ENCODE results near the gene ANKRD29.
"Not testable (repeated sequence)": the region's sequence is repeated elsewhere in the genome, so short reads cannot be mapped to it uniquely, and the experiment has no call there.

ANKRD29 gene

GRCh38 chr18:23557511-23557910 is 105.2 kb downstream of the ANKRD29 start:
- not testable (repeated sequence) for DNase-seq (ENCODE audit: low read depth)

GRCh38 chr18:23556145-23556780 is 106.4 kb downstream of the ANKRD29 start:
- no peak for DNase-seq (ENCODE audit: low read depth)

GRCh38 chr18:23553887-23554286 is 108.8 kb downstream of the ANKRD29 start:
- DNase-seq (ENCODE audit: low read depth) = no peak

- DNase-seq (ENCODE audit: low read depth) = no peak
Observed at GRCh38 chr18:23552505-23552904, 110.2 kb downstream of the ANKRD29 start.

GRCh38 chr18:23551978-23552377 is 110.7 kb downstream of the ANKRD29 start:
- DNase-seq (ENCODE audit: low read depth) = no peak

- no peak for DNase-seq (ENCODE audit: low read depth)
Observed at GRCh38 chr18:23550898-23551297, 111.8 kb downstream of the ANKRD29 start.

Data from stimulated activated CD8-positive, alpha-beta memory T cell treated with anti-CD3 and anti-CD28 coated beads, Interleukin-4, amount 100 ng/mL, for 24 hours (primary cell).